ENCODE results near the gene SHOC1.

The SHOC1 gene

GRCh38 chr9:111762556-111762955 lies 32.2 kb downstream of the SHOC1 start:
- TF ChIP-seq CTCF (IDR thresholded peaks at IDR 0.05; ENCODE audit: low read depth, low read length, missing control alignments) = no peak
- DNase-seq (ENCODE audit: extremely low read depth, low read depth) = no peak
- no peak overlapping the region for H3K4me3 ChIP-seq (replicated peaks; ENCODE audit: low read depth, low read length)

GRCh38 chr9:111759762-111760639 lies 34.7 kb downstream of the SHOC1 start:
- peak; percentile 87 for DNase-seq (ENCODE audit: extremely low read depth, low read depth)
- H3K4me3 ChIP-seq (replicated peaks; ENCODE audit: low read depth, low read length) = no peak overlapping the region
- peak; percentile 38 for TF ChIP-seq CTCF (IDR thresholded peaks at IDR 0.05; ENCODE audit: low read depth, low read length, missing control alignments)

GRCh38 chr9:111754800-111755199 lies 39.9 kb downstream of the SHOC1 start:
- no peak for DNase-seq (ENCODE audit: extremely low read depth, low read depth)
- TF ChIP-seq CTCF (IDR thresholded peaks at IDR 0.05; ENCODE audit: low read depth, low read length, missing control alignments) = no peak
- H3K4me3 ChIP-seq (replicated peaks; ENCODE audit: low read depth, low read length) = no peak overlapping the region

GRCh38 chr9:111752455-111752854 lies 42.3 kb downstream of the SHOC1 start:
- H3K4me3 ChIP-seq (replicated peaks; ENCODE audit: low read depth, low read length) = no peak overlapping the region
- no peak for TF ChIP-seq CTCF (IDR thresholded peaks at IDR 0.05; ENCODE audit: low read depth, low read length, missing control alignments)
- no peak for DNase-seq (ENCODE audit: extremely low read depth, low read depth)
